Right hindlimb (tissue), 1 donor: ENCODE results near the gene HAT1.
"Not testable (repeated sequence)": the region's sequence is repeated elsewhere in the genome, so short reads cannot be mapped to it uniquely, and the experiment has no call there.

Experiments
- DNase-seq: peaks from one replicate; pipeline ENCODE4 v3.0.0-alpha.2; 2018

HAT1 gene, protein sequence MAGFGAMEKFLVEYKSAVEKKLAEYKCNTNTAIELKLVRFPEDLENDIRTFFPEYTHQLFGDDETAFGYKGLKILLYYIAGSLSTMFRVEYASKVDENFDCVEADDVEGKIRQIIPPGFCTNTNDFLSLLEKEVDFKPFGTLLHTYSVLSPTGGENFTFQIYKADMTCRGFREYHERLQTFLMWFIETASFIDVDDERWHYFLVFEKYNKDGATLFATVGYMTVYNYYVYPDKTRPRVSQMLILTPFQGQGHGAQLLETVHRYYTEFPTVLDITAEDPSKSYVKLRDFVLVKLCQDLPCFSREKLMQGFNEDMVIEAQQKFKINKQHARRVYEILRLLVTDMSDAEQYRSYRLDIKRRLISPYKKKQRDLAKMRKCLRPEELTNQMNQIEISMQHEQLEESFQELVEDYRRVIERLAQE

DNA sequence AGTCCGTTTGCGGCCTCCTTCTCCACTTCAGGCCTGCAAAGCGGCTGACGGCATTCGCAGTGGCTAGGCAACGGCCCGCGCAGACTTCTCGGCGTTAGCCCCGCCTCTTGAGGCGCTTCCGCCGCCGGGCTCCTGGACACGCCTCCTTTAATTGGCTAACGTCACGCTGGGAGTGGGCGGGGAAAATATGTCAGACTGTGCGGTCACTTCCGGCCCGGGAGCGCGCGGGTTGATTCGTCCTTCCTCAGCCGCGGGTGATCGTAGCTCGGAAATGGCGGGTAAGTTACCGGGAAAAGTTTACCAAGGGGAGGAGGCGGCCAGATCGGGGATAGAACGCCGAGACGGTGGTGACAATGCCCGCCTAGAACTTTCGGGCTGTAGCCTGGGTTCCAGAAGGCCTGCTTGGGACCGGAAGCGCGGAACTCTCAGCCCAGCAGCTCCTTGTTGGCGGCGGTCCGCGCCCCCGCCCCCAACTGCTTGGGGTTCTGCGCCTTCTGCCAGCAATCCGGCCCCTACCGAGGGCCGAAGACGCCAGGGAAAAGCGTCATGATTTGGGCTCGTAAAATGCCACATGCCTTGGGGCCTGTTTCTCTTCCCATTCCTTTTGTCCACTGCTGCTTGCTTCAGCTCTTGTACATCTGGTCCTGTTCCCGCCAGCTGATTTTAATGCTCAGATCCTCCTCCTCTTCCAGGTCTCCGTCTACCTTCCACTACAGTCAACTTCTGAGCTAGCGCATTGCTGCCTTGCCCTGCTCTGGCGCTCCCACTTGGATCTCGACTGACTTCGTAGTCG lies at the start of gene HAT1:
TSS of gene HAT1 (plus strand) at position 232 of the 793 bp plus-strand sequence. CDS start at position 272, 40 bp downstream.
- DNase-seq = peak; percentile 99

DNA sequence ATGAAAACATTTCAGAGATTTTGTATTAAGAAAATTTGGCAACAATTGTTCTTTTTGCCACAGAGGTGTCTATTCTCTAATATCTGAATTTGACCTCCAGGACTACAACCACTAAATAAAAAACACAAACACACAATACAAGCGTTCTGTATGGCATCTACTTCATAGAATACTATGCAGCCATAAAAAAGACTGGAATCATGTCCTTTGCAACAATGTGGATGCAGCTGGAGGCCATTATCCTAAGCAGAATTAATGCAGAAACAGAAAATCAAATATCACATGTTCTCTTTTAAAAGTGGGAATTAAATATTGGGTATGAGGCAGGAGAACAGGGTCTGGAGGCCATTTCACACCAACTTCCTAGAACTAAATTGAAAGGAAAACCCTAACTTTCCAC lies 47.7 kb upstream of the HAT1 start:
- DNase-seq = no peak

DNA sequence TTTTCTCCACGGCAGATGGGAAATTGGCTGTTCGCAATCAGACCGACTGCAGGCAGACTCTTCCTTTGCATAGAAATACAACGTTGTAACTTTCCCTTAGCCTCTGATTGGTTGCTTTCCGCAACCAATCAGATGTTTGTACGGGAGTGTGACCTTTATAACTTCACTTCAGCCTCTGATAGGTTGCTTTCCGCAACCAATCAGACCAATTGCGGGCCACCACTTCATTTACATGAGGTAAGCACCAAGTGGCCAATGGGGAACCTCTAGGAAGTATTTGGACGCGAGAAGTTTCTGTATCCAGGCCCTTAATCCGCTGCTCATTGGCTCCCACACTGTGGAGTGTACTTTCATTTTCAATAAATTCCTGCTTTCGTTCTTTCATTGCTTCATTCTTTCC lies 47.3 kb upstream of the HAT1 start:
- DNase-seq = no peak

GRCh38 chr2:171878481-171878993 lies 43.7 kb upstream of the HAT1 start:
- DNase-seq = peak; percentile 19

GRCh38 chr2:171879865-171880264 lies 42.4 kb upstream of the HAT1 start:
- DNase-seq = no peak

GRCh38 chr2:171880774-171881173 lies 41.5 kb upstream of the HAT1 start:
- no peak for DNase-seq

GRCh38 chr2:171882089-171882769 lies 40.0 kb upstream of the HAT1 start:
- no peak for DNase-seq

GRCh38 chr2:171883275-171883893 lies 38.9 kb upstream of the HAT1 start:
- DNase-seq = no peak

- DNase-seq = no peak
Observed at GRCh38 chr2:171889333-171889732, 32.9 kb upstream of the HAT1 start.

GRCh38 chr2:171889808-171890207 lies 32.5 kb upstream of the HAT1 start:
- no peak for DNase-seq

- no peak for DNase-seq
Observed at GRCh38 chr2:171893196-171893823, 29.0 kb upstream of the HAT1 start.

- DNase-seq = peak; percentile 89
Observed at GRCh38 chr2:171893824-171894611, 28.2 kb upstream of the HAT1 start, which contains the start of gene SLC25A12. Gene SLC25A12, minus strand, starts transcription at chr2:171894244. Its CDS starts 30 bp downstream, at chr2:171894214.

- no peak for DNase-seq
Observed at GRCh38 chr2:171894612-171894947, 27.7 kb upstream of the HAT1 start.

DNA sequence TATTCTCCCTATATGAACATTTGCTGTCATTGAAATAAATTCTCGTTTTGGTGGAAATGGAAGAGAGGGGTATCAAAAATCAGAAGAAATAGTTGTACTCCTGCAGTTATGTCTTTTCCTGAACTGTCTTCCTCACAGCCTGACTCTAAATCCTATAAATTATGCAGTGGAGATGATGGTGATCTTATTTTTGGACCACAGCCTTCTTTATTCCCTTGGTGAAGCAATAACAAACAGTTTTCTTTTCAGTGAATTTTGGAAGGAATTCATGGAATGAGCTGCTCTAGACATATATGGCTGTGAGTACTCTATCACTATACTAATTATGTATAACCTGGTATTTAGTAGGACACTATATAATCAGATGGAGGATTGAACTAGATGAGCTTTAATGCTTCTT lies 26.5 kb upstream of the HAT1 start:
- DNase-seq = no peak

DNA sequence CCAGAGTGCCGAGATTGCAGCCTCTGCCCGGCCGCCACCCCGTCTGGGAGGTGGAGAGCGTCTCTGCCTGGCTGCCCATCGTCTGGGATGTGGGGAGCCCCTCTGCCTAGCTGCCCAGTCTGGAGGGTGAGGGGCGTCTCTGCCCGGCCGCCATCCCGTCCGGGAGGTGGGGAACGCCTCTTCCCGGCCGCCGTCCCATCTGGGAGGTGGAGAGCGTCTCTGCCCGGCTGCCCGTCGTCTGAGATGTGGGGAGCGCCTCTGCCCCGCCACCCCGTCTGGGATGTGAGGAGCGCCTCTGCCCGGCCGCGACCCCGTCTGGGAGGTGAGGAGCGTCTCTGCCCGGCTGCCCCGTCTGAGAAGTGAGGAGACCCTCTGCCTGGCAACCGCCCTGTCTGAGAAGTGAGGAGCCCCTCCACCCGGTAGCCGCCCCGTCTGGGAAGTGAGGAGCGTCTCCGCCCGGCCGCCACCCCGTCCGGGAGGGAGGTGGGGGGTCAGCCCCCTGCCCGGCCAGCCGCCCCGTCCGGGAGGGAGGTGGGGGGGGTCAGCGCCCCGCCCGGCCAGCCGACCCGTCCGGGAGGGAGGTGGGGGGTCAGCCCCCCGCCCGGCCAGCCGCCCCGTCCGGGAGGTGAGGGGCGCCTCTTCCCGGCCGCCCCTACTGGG lies 22.5 kb upstream of the HAT1 start:
- not testable (repeated sequence) for DNase-seq

DNA sequence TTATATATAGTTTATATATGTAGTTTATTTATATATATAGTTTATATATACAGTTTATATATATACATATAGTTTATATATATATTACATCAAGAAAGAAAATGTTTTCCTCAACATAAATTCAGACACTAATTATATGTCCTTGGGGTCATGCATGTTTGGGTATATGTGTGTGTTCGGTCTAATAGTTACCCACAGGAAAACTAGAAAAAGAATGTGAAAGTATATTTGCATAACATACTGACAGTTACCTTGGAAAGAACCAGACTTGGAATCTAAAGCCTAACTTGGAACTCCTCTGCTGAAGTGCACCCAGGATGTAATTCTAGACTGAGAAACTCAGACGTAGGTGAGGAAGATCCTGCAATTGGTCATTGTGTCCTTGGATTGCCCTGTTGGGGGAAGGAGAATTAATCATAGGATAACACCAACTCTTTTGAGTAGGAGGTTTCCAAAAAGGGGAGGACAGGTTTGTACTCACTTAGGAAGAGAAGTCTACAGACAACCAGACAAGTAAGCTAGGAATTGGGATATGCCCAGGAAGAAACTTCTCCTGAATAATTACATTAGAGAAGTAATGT lies 19.3 kb upstream of the HAT1 start:
- DNase-seq = no peak

GRCh38 chr2:171908235-171908634 lies 14.0 kb upstream of the HAT1 start:
- no peak for DNase-seq

GRCh38 chr2:171909266-171909665 lies 13.0 kb upstream of the HAT1 start:
- DNase-seq = no peak

GRCh38 chr2:171910494-171910893 lies 11.8 kb upstream of the HAT1 start:
- no peak for DNase-seq

GRCh38 chr2:171913517-171913916 lies 8.7 kb upstream of the HAT1 start:
- no peak for DNase-seq
